Cardiac muscle cell (in vitro differentiated cells and primary cell): ENCODE measurements around the gene DOCK2. TPM values are rescaled to one million over a fixed set of nuclear protein-coding genes. Genes with fewer than 3 reads are reported as not detected.
A peak's percentile ranks its signal among the peaks of the same experiment; 100 is the strongest.

Experiments
- DNase-seq, 2 donors: peaks; one replicate each; pipeline versions ENCODE4 v3.0.0 to v3.0.0-alpha.2; 2010 to 2017; ENCODE audit warnings: low read depth in 1 of 2, low spot score in 1 of 2
- H3K27ac ChIP-seq: fragments of 200-600 bp; sonication (generic); 2 replicates; pipeline ENCODE4 v1.5.1; 2016
- H3K27me3 ChIP-seq: fragments of 200-600 bp; sonication (generic); 2 replicates; pipeline ENCODE4 v1.6.0; 2016; ENCODE audit warnings: control low read depth
- H3K36me3 ChIP-seq: fragments of 200-600 bp; sonication (generic); 2 replicates; pipeline ENCODE4 v1.5.1; 2016; ENCODE audit warnings: control low read depth
- H3K4me1 ChIP-seq: fragments of 200-600 bp; sonication (generic); 2 replicates; pipeline ENCODE4 v1.8.1; 2017; ENCODE audit warnings: low read depth, mild to moderate bottlenecking, mixed run types
- H3K4me3 ChIP-seq: fragments of 200-600 bp; sonication (generic); 2 replicates; pipeline ENCODE4 v1.5.1; 2016; ENCODE audit warnings: mild to moderate bottlenecking
- H3K9me3 ChIP-seq: fragments of 200-600 bp; sonication (generic); 2 replicates; pipeline ENCODE4 v1.5.1; 2017; ENCODE audit warnings: low read depth, mild to moderate bottlenecking, control low read depth
- polyA plus RNA-seq: library from polyadenylated mRNA; unstranded; fragments of >200 nt; fragmentation: Nextera tagmentation; extraction: Ambion mirVana; gene quantifications from 2 replicates; pipeline ENCODE4 v1.2.1, GENCODE V29; 2016
- total RNA-seq: library from RNA; depleted of rRNA; stranded (reverse); fragments of >200 nt; gene quantifications from 2 replicates; pipeline ENCODE4 v1.2.3, GENCODE V29; 2016
- TF ChIP-seq, protein P1 (sequence below): IDR thresholded peaks from 2 replicates; pipeline ENCODE4 v1.5.1; 2012; ENCODE audit warnings: low read depth, mild to moderate bottlenecking, low read length

DOCK2 gene
- total and polyA plus RNA-seq, 2 experiments from 2014 or later, result 3.3 to 6.5 TPM

DNA sequence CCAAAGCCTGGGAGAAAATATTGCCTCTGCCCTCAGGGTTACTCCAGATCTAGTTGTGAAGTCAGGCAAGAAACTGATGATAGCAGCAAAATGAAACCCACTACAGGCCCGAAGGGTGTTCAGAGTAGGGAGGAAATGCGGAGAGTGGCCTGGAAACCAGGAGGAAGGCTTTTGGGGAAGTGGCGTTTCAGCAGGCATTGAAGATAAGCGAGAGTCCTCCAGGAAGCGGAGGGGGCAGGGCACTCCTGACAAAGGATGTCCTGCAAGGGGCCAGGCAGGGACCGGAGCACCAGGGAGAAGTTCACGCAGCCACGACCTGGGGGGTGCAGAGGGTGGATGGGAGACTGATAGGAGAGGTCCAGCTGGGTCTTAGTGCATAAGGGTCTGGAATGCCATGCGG lies 460.9 kb downstream of the DOCK2 start:
- H3K36me3 ChIP-seq, result no peaks in the 10 kb centered on the region
- no peaks in the 10 kb centered on the region for H3K9me3 ChIP-seq
- H3K4me3 ChIP-seq, result no peak overlapping the region
- no peak overlapping the region for H3K27ac ChIP-seq
- DNase-seq, result no peak
- H3K4me1 ChIP-seq, result no peaks in the 10 kb centered on the region
- no peaks in the 10 kb centered on the region for H3K27me3 ChIP-seq
- TF ChIP-seq, protein P1, sequence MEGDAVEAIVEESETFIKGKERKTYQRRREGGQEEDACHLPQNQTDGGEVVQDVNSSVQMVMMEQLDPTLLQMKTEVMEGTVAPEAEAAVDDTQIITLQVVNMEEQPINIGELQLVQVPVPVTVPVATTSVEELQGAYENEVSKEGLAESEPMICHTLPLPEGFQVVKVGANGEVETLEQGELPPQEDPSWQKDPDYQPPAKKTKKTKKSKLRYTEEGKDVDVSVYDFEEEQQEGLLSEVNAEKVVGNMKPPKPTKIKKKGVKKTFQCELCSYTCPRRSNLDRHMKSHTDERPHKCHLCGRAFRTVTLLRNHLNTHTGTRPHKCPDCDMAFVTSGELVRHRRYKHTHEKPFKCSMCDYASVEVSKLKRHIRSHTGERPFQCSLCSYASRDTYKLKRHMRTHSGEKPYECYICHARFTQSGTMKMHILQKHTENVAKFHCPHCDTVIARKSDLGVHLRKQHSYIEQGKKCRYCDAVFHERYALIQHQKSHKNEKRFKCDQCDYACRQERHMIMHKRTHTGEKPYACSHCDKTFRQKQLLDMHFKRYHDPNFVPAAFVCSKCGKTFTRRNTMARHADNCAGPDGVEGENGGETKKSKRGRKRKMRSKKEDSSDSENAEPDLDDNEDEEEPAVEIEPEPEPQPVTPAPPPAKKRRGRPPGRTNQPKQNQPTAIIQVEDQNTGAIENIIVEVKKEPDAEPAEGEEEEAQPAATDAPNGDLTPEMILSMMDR, result no peak

DNA sequence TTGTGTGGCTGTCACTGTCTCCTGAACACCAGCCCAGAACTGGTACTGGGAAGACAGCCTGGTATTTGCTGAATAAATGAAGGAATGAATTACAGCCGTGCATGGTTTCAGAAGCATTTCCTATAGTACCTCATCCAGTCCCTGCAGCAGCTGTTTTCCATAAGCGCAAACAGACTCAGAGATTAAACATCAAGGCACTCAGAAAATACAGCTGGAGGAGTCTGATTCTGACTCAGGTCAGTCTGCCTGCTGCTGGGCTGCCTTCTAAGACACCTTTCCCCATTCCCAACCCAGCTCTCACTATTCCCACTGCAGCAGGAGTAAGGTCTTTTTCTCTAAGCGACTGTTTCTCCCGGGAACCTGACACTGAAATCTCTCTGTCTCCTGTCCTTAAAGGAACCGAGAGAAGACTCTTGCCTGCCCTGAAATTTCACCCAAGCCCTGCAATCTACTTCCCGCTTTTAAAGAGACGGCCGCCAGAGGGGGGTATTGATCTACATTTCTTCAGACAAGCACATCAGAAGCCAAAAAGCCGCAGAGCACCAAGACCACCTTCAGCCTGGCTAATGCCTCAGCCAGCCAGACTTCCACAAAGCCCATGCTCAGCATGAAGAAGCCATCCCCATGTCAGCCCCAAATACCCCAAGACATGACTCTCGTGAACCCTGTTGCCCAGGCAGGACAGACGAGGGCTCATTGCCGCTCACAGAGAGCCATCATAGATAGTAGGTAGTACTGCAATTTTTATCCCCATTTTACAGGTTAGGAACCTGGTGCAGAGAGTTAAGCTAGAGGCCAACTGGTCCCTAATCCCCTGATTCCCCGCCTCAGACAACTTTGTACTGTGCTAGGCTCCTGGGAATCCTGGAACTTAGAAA lies 463.2 kb downstream of the DOCK2 start:
- DNase-seq, result peak; percentile 89 to 92
- TF ChIP-seq, protein P1, result peak; percentile 78

DNA sequence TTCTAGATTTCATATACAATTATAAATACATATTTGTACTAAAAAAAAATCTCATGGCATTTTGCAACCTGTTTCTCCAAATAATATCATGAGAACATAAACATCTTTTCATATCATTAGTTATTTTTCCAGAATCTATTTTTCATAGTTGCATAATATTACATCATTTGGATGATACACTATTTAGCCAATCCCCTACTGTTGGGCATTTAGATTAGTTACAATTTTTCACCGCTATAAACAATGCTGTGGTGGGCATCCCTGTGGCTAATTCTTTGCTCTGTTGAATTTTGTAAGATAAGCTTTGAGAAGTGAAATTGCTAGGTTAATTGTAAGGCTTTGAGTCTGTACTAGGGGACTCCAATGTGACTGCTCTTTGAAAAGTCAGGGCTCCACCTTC lies 466.4 kb downstream of the DOCK2 start:
- Histone ChIP-seq H3K36me3 (no peaks in the 10 kb centered on the region), H3K4me1 (no peaks in the 10 kb centered on the region), H3K27ac (no peak overlapping the region), H3K27me3 (no peaks in the 10 kb centered on the region), H3K4me3 (no peak overlapping the region), H3K9me3 (no peaks in the 10 kb centered on the region)
- DNase-seq, result no peak
- TF ChIP-seq, protein P1, result no peak

More for the DNA sequence above, 463.2 kb downstream of the DOCK2 start:
- no peaks in the 10 kb centered on the region for H3K27me3 ChIP-seq
- H3K4me1 ChIP-seq, result no peaks in the 10 kb centered on the region
- no peak overlapping the region for H3K27ac ChIP-seq
- no peaks in the 10 kb centered on the region for H3K9me3 ChIP-seq
- H3K4me3 ChIP-seq, result no peak overlapping the region
- no peaks in the 10 kb centered on the region for H3K36me3 ChIP-seq

DNA sequence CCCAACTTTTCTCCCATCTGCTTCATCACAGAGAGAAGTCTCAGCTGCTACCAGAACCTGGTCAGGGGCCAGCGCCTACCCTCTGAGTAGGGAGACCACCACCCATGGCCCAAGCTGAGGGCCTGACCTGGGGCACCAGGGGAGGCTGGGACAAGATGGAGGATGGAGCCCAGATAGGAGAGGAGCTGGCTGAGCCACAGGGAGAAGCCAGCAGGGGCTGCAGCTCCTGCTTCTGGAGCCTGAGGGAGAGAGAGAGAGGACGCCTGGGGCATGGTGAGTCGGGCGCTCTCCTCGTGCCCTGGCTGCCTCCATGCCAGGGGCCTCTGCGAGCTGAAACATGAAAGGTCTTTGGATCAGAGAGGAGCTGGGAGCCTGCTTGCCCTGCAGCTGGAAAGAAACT lies 467.2 kb downstream of the DOCK2 start:
- Histone ChIP-seq H3K36me3 (no peaks in the 10 kb centered on the region), H3K4me3 (no peak overlapping the region), H3K27me3 (no peaks in the 10 kb centered on the region), H3K9me3 (no peaks in the 10 kb centered on the region), H3K4me1 (no peaks in the 10 kb centered on the region), H3K27ac (no peak overlapping the region)
- TF ChIP-seq, protein P1, result no peak
- DNase-seq, result no peak

DNA sequence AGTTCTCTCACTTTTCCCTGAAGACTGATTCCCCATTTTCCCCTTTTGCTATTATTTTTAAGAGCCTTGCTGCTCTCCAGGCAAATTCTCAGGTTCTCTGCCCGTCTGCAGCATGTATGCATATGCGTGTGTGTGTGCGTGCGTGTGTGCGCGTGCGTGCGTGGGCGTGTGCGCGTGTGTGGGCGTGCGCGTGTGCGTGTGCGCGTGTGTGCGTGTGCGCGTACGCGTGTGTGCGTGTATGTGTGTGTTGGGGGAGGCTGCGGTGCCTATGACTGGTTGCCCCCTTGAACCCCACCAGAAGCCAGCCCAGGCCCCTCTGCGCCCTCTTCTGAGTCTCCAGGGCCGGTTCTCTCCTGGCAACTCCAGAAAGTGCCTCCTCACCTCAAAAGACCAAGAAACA lies 467.6 kb downstream of the DOCK2 start:
- DNase-seq, result no peak
- no peaks in the 10 kb centered on the region for H3K27me3 ChIP-seq
- no peaks in the 10 kb centered on the region for H3K4me1 ChIP-seq
- H3K36me3 ChIP-seq, result no peaks in the 10 kb centered on the region
- H3K27ac ChIP-seq, result no peak overlapping the region
- TF ChIP-seq, protein P1, result no peak
- H3K9me3 ChIP-seq, result no peaks in the 10 kb centered on the region
- no peak overlapping the region for H3K4me3 ChIP-seq
